GM12878 (cell line): ENCODE results near the gene COPZ2. TPM values are rescaled to one million over a fixed set of nuclear protein-coding genes. Genes with fewer than 3 reads are reported as not detected.

Source experiments
- ATAC-seq: fragments of 200-7000 bp; cut with Tn5 transposase; 3 replicates; pipeline ENCODE4 v1.9.1; 2020; ENCODE audit warnings: mild to moderate bottlenecking, moderate library complexity
- BruUV-seq: library from RNA; stranded (reverse); fragments of 400-500 nt; replicated peaks from 2 replicates; lab custom pipeline; 2021; lab: Mats Ljungman, UMichigan
- CTCF ChIA-PET: fragments of 300-600 bp; sonication (Branson Sonifier 250); formaldehyde crosslinking; extraction: SDS; loops from one replicate; lab custom pipeline; 2021; ENCODE audit warnings: inconsistent platforms; lab: Yijun Ruan, JAX
- POLR2A ChIA-PET: fragments of 350-600 bp; formaldehyde crosslinking; extraction: SDS; loops from one replicate; lab custom pipeline; 2021; ENCODE audit warnings: inconsistent platforms; lab: Charles Lee
- RAD21 ChIA-PET: fragments of 300-600 bp; sonication (Branson Sonifier 250); formaldehyde crosslinking; loops from one replicate; lab custom pipeline; 2023; ENCODE audit warnings: antibody characterized with exemption; ENCODE audit not compliant: unreplicated experiment; lab: Charles Lee
- SMC1A ChIA-PET: fragments of 300-600 bp; sonication (Branson Sonifier 250); formaldehyde crosslinking; loops from one replicate; lab custom pipeline; 2023; ENCODE audit not compliant: unreplicated experiment, uncharacterized antibody; lab: Charles Lee
- DNase-seq: peaks from one replicate; pipeline ENCODE4 v3.0.0-alpha.2; 2011; ENCODE audit warnings: low read depth, low spot score
- FAIRE-seq: peaks from 3 replicates; lab custom pipeline; 2011; peaks lifted over from hg19 to GRCh38; lab: Jason Lieb, UNC
- H2AFZ ChIP-seq: 2 replicates; pipeline ENCODE4 v1.6.0; 2011; ENCODE audit warnings: low read depth, low read length, control low read depth; ENCODE audit not compliant: control insufficient read depth
- H3K27ac ChIP-seq: 2 replicates; pipeline ENCODE4 v1.5.1; 2011; ENCODE audit warnings: control low read depth; ENCODE audit not compliant: control insufficient read depth, insufficient read depth
- H3K27me3 ChIP-seq, 2 experiments: replicated peaks in 1 of 2; 2 replicates each; pipeline versions ENCODE4 v1.6.0 to v1.6.1; 2011; ENCODE audit warnings: low read length in 1 of 2; ENCODE audit not compliant: control insufficient read depth in 2 of 2, insufficient read depth in 2 of 2
- H3K36me3 ChIP-seq, 2 experiments: 2 replicates each; pipeline ENCODE4 v1.5.1; 2011; ENCODE audit warnings: low read length in 1 of 2; ENCODE audit not compliant: control insufficient read depth in 2 of 2, insufficient read depth in 2 of 2
- H3K4me1 ChIP-seq: 2 replicates; pipeline ENCODE4 v1.6.1; 2011; ENCODE audit warnings: mild to moderate bottlenecking, low read length, moderate library complexity, mixed read lengths; ENCODE audit not compliant: control insufficient read depth, insufficient read depth
- H3K4me2 ChIP-seq: 2 replicates; pipeline ENCODE4 v1.6.0; 2011; ENCODE audit warnings: control low read depth; ENCODE audit not compliant: control insufficient read depth, insufficient read depth
- H3K4me3 ChIP-seq: fragments of 200-600 bp; sonication (generic); 2 replicates; pipeline ENCODE4 v1.5.1; 2016
- H3K79me2 ChIP-seq: 2 replicates; pipeline ENCODE4 v1.6.0; 2011; ENCODE audit warnings: low read length; ENCODE audit not compliant: control insufficient read depth, insufficient read depth
- H3K9ac ChIP-seq: 2 replicates; pipeline ENCODE4 v1.8.0; 2011; ENCODE audit warnings: low read length, control low read depth, mixed read lengths; ENCODE audit not compliant: control insufficient read depth, insufficient read depth
- H3K9me3 ChIP-seq: replicated peaks from 3 replicates; pipeline ENCODE4 v1.5.1; 2011; ENCODE audit warnings: mild to moderate bottlenecking, low read length; ENCODE audit not compliant: control insufficient read depth, insufficient read depth
- H4K20me1 ChIP-seq: 2 replicates; pipeline ENCODE4 v1.6.0; 2011; ENCODE audit not compliant: control insufficient read depth, insufficient read depth
- CREB1 ChIP-seq: IDR thresholded peaks from 2 replicates; pipeline ENCODE4 v1.6.1; 2012; ENCODE audit warnings: low read depth, mild to moderate bottlenecking, inconsistent platforms
- GABPA ChIP-seq: IDR thresholded peaks from 2 replicates; pipeline ENCODE4 v1.6.1; 2014; ENCODE audit warnings: antibody characterized with exemption, low read depth, mild to moderate bottlenecking, inconsistent platforms
- NFIC ChIP-seq: IDR thresholded peaks from 2 replicates; pipeline ENCODE4 v1.6.1; 2012; ENCODE audit warnings: low read depth, mild to moderate bottlenecking, inconsistent platforms, low read length, moderate library complexity
- NR2F1 ChIP-seq: fragments of 450-650 bp; conservative IDR thresholded peaks from 2 replicates; pipeline ENCODE4 v1.6.1; 2017; ENCODE audit warnings: mild to moderate bottlenecking
- POU2F2 ChIP-seq: IDR thresholded peaks from 3 replicates; pipeline ENCODE4 v1.6.1; 2011; ENCODE audit warnings: low read depth, mild to moderate bottlenecking, low read length, borderline replicate concordance
- RB1 ChIP-seq: fragments of 450-650 bp; formaldehyde crosslinking; IDR thresholded peaks from 2 replicates; pipeline ENCODE4 v1.6.1; 2017; ENCODE audit warnings: mild to moderate bottlenecking, borderline replicate concordance
- SPI1 ChIP-seq: IDR thresholded peaks from 2 replicates; pipeline ENCODE4 v1.6.1; 2011; ENCODE audit warnings: low read depth, mild to moderate bottlenecking, low read length, moderate library complexity, borderline replicate concordance; ENCODE audit not compliant: insufficient read depth
- YBX1 ChIP-seq: fragments of 450-650 bp; IDR thresholded peaks from 2 replicates; pipeline ENCODE4 v1.6.1; 2016; ENCODE audit warnings: antibody characterized with exemption
- ZNF274 ChIP-seq: IDR thresholded peaks from one replicate; pipeline ENCODE4 v1.8.0; 2011; ENCODE audit not compliant: insufficient read length, insufficient read depth
- WGBS: methylation state at CpG from one replicate; pipeline ENCODE4 v1.1.6; 2016; ENCODE audit warnings: low lambda C conversion rate; ENCODE audit not compliant: insufficient replicate concordance, insufficient coverage; ENCODE audit errors: missing lambda C conversion rate; 5-methylcytosine and 5-hydroxymethylcytosine counted together
- in situ Hi-C: fragments of 300-500 bp; cut with MboI; formaldehyde crosslinking; loops from 9 replicates; pipeline ENCODE4 v1.14.3; 2018; ENCODE audit warnings: mixed read lengths
- intact Hi-C: fragments of 100-400 bp; cut with micrococcal nuclease; formaldehyde crosslinking; loops from one replicate; pipeline ENCODE4 v1.14.2; 2022; ENCODE audit not compliant: unreplicated experiment
- polyA plus RNA-seq, 11 experiments: library from polyadenylated mRNA; depleted of rRNA in 4 of 11; unstranded in 6 of 11; stranded (reverse) in 5 of 11; fragments of >200 nt; fragmentation: Nextera tagmentation in 4 of 11; fragmentation: Illumina TruSeq in 1 of 11; extraction: Ambion mirVana in 4 of 11; extraction: Trizol in 1 of 11; gene quantifications; 1 replicate in 1 of 11; 2 replicates in 10 of 11; pipeline versions ENCODE4 v1.2.1 to v1.2.3, GENCODE V29; 2011 to 2016; ENCODE audit warnings: inconsistent platforms in 2 of 11, missing spikeins in 2 of 11, low read depth in 1 of 11
- total RNA-seq, 4 experiments: library from RNA; depleted of rRNA in 3 of 4; stranded (reverse); fragments of >200 nt in 3 of 4; fragmentation: Illumina TruSeq in 1 of 4; extraction: Trizol in 1 of 4; gene quantifications; 2 replicates each; pipeline versions ENCODE4 v1.2.1 to v1.2.3, GENCODE V29; 2013 to 2021
- TF ChIP-seq, protein P1 (sequence below): fragments of 450-650 bp; IDR thresholded peaks from 2 replicates; pipeline ENCODE4 v1.6.1; 2014; ENCODE audit warnings: mild to moderate bottlenecking
- TF ChIP-seq, protein P2 (sequence below): fragments of 150-350 bp; IDR thresholded peaks from 2 replicates; pipeline ENCODE4 v1.6.1; 2014; ENCODE audit warnings: mild to moderate bottlenecking, low read depth, low read length
- TF ChIP-seq, protein P3 (sequence below): IDR thresholded peaks from 2 replicates; pipeline ENCODE4 v1.6.1; 2011; ENCODE audit warnings: low read depth, low read length, improper control_type of control experiment, borderline replicate concordance

The COPZ2 gene
- total and polyA plus RNA-seq, 10 of the 15 experiments (the other 5 are each of a cell fraction or from before 2014, with no cell fraction given): 0.20 to 4.3 (median 2.6) TPM

DNA sequence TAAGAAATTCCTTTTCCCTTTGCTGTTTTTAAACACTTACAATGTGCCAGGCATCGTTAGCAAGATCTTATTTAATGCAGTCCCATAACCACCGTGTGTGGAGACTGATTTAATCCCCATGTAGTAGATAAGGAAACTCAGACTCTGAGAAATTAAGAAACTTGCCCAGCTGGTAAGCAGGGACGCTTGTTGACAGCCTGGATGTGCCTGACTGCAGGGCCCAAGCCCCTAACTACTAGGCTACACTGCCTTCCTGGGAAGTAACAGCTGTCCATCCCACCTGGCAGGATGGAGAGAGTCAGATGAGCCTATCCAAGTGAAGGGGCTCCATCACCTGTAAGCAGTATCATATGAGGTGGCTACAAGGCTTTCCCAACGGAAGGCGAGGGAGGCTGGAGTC is 43.6 kb downstream of the COPZ2 start:
- H3K27me3 ChIP-seq: no peaks in the 10 kb centered on the region
- TF ChIP-seq, protein P1, sequence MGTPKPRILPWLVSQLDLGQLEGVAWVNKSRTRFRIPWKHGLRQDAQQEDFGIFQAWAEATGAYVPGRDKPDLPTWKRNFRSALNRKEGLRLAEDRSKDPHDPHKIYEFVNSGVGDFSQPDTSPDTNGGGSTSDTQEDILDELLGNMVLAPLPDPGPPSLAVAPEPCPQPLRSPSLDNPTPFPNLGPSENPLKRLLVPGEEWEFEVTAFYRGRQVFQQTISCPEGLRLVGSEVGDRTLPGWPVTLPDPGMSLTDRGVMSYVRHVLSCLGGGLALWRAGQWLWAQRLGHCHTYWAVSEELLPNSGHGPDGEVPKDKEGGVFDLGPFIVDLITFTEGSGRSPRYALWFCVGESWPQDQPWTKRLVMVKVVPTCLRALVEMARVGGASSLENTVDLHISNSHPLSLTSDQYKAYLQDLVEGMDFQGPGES: no peak
- TF ChIP-seq RB1: no peak
- TF ChIP-seq CREB1: no peak
- TF ChIP-seq YBX1: no peak
- TF ChIP-seq, all 136 proteins: peak for 0
- Histone ChIP-seq H3K9me3 (no peaks in the 10 kb centered on the region), H3K27ac (no peak overlapping the region), H3K4me2 (no peak overlapping the region), H3K4me1 (peaks cover 10% of the 10 kb centered on the region), H4K20me1 (no peaks in the 10 kb centered on the region), H2AFZ (no peak overlapping the region), H3K9ac (no peak overlapping the region), H3K4me3 (no peak overlapping the region), H3K36me3 (no peaks in the 10 kb centered on the region), H3K79me2 (no peaks in the 10 kb centered on the region)
- ChIA-PET RAD21 (interaction anchor here (1.2 to 2.2 kb wide), 3 partner anchors 8 to 44 kb away, joined by 3 to 6 read pairs (median 6); no protein-coding TSS in a partner anchor), SMC1A (interaction anchor here (0.6 to 1.6 kb wide), 6 partner anchors 9 to 103 kb away, joined by 3 to 6 read pairs (median 3); no protein-coding TSS in a partner anchor), POLR2A (interaction anchor here (0.6 kb wide), 1 partner anchor 25 kb away, joined by 3 read pairs; no protein-coding TSS in a partner anchor), CTCF (interaction anchor here (1.2 to 2.8 kb wide), 6 partner anchors 10 to 47 kb away, joined by 5 to 13 read pairs (median 6); no protein-coding TSS in a partner anchor)
- FAIRE-seq: no peak
- BruUV-seq: no TSS peak
- intact Hi-C loops (no loop called here), in situ Hi-C loops (no loop called here)
- 39% methylated on average over 5 of the region's 5 CpGs for WGBS
- DNase-seq: no peak
- no peak for ATAC-seq

DNA sequence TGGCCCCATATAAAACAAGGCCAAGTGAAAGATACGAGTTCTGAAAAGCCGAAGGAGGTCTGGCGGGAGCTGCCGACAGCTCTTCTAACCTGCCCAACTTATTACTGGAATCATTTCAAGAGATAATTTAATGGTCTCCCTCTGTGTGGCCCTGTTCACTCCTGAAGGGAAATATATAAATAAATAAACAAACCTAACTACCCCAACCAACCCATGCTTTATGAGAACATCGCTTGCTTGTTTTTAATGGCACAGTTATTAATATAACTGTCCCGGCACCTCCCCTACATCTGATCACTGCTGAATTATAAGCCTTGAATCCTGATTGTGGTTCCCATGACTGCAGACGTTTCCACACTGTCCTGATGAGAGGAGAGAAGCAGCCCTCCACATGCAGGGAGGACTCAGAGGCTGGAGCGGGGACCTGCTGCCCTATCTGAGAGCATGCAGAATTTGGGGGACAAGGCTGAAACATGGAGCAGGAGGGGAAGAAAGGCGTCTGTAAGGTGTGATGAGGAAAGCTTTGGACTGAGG is 44.5 kb downstream of the COPZ2 start:
- DNase-seq (no peak), FAIRE-seq (no peak), ATAC-seq (no peak)
- Histone ChIP-seq H3K36me3 (no peaks in the 10 kb centered on the region), H3K27ac (no peak overlapping the region), H3K79me2 (no peaks in the 10 kb centered on the region), H4K20me1 (no peaks in the 10 kb centered on the region), H3K4me1 (peaks cover 13% of the 10 kb centered on the region), H3K4me3 (no peak overlapping the region), H3K9ac (no peak overlapping the region), H3K27me3 (no peaks in the 10 kb centered on the region), H3K4me2 (no peak overlapping the region), H3K9me3 (no peaks in the 10 kb centered on the region), H2AFZ (no peak overlapping the region)
- ChIA-PET POLR2A (interaction anchor here (1.0 kb wide), 1 partner anchor 8 kb away, joined by 3 read pairs; no protein-coding TSS in a partner anchor), CTCF (interaction anchor here (1.2 to 2.8 kb wide), 6 partner anchors 11 to 46 kb away, joined by 5 to 13 read pairs (median 6); no protein-coding TSS in a partner anchor), SMC1A (interaction anchor here (0.6 to 1.6 kb wide), 5 partner anchors 10 to 102 kb away, joined by 3 to 6 read pairs (median 3); no protein-coding TSS in a partner anchor), RAD21 (interaction anchor here (1.2 to 2.2 kb wide), 2 partner anchors 9 to 43 kb away, joined by 3 to 6 read pairs; no protein-coding TSS in a partner anchor)
- WGBS: 59% methylated on average over 9 of the region's 9 CpGs
- BruUV-seq: no TSS peak
- in situ Hi-C loops: no loop called here
- TF ChIP-seq POU2F2 (no peak), NR2F1 (no peak), SPI1 (no peak), ZNF274 (no peak), GABPA (no peak), NFIC (no peak)
- TF ChIP-seq, protein P2, sequence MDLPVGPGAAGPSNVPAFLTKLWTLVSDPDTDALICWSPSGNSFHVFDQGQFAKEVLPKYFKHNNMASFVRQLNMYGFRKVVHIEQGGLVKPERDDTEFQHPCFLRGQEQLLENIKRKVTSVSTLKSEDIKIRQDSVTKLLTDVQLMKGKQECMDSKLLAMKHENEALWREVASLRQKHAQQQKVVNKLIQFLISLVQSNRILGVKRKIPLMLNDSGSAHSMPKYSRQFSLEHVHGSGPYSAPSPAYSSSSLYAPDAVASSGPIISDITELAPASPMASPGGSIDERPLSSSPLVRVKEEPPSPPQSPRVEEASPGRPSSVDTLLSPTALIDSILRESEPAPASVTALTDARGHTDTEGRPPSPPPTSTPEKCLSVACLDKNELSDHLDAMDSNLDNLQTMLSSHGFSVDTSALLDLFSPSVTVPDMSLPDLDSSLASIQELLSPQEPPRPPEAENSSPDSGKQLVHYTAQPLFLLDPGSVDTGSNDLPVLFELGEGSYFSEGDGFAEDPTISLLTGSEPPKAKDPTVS: no peak
- TF ChIP-seq, protein P3, sequence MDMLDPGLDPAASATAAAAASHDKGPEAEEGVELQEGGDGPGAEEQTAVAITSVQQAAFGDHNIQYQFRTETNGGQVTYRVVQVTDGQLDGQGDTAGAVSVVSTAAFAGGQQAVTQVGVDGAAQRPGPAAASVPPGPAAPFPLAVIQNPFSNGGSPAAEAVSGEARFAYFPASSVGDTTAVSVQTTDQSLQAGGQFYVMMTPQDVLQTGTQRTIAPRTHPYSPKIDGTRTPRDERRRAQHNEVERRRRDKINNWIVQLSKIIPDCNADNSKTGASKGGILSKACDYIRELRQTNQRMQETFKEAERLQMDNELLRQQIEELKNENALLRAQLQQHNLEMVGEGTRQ: no peak
- intact Hi-C loops: no loop called here
